Measurements from ENCODE around the gene ERAS.
"Not testable (repeated sequence)": the region's sequence is repeated elsewhere in the genome, so short reads cannot be mapped to it uniquely, and the experiment has no call there.

The ERAS gene

GRCh38 chrX:48835524-48836329 is 9.4 kb downstream of the ERAS start, which contains the start of gene PCSK1N:
Gene PCSK1N (minus strand): TSS chrX:48835610. CDS start chrX:48835532, 78 bp downstream.
- no peak for DNase-seq

GRCh38 chrX:48839686-48840085 is 13.4 kb downstream of the ERAS start:
- no peak for DNase-seq

- DNase-seq = no peak
Measured at GRCh38 chrX:48848847-48849246, 22.5 kb downstream of the ERAS start.

- no peak for DNase-seq
Measured at GRCh38 chrX:48852857-48853256, 26.5 kb downstream of the ERAS start.

GRCh38 chrX:48853494-48853893 is 27.2 kb downstream of the ERAS start:
- not testable (repeated sequence) for DNase-seq

GRCh38 chrX:48854121-48854804 is 27.9 kb downstream of the ERAS start:
- not testable (repeated sequence) for DNase-seq

GRCh38 chrX:48854898-48855297 is 28.6 kb downstream of the ERAS start:
- peak; percentile 47 for DNase-seq

- DNase-seq = peak; percentile 67
Measured at GRCh38 chrX:48864210-48864609, 37.9 kb downstream of the ERAS start.

GRCh38 chrX:48872017-48872416 is 45.7 kb downstream of the ERAS start:
- DNase-seq = not testable (repeated sequence)

- DNase-seq = not testable (repeated sequence)
Measured at GRCh38 chrX:48876944-48877343, 50.6 kb downstream of the ERAS start.

Data from OCI-M1 (cell line).